ENCODE results near the gene PISD.

PISD gene

DNA sequence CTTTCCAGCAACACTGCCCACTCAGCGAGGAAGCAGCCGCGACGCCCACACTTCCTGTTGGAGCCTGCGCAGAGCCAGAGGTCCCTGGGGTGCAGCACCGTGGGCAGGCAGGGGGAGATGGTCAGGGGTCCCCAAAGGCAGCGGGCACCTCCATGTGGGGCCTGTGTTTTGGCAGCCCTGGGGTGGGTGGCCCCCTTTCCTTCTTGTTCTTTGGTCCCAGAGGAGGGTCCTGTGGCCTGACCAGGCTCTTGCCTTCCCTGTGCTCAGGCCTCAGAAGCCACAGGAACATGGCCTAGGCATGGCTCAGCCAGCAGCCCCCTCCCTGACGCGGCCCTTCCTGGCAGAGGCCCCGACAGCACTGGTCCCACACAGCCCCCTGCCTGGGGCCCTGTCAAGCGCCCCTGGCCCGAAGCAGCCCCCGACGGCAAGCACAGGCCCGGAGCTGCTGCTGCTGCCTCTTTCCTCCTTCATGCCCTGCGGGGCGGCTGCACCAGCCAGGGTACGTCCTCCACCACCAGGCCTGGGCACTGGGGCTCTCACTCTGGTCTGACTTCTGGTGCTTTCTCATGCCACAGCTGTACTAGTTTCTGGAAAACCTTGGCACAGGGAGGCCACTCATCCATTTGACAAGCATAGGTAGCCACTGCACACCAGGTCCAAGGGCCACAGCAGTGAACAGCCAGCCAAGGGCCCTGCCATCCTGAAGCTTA, 47.1 kb downstream of the PISD start:
- Histone ChIP-seq H3K36me3 (ENCODE audit: insufficient read depth, low read length) (peaks cover 8% of the 10 kb centered on the region), H3K9ac (ENCODE audit: low read depth, low read length) (no peak overlapping the region), H3K9me3 (ENCODE audit: control insufficient read depth, insufficient read depth, low read length) (no peaks in the 10 kb centered on the region), H3K4me1 (ENCODE audit: insufficient read depth, low read length) (no peaks in the 10 kb centered on the region)

- peaks cover 8% of the 10 kb centered on the region for H3K36me3 ChIP-seq (ENCODE audit: insufficient read depth, low read length)
These were observed 48.1 kb downstream of the PISD start for GRCh38 chr22:31613904-31614296.

DNA sequence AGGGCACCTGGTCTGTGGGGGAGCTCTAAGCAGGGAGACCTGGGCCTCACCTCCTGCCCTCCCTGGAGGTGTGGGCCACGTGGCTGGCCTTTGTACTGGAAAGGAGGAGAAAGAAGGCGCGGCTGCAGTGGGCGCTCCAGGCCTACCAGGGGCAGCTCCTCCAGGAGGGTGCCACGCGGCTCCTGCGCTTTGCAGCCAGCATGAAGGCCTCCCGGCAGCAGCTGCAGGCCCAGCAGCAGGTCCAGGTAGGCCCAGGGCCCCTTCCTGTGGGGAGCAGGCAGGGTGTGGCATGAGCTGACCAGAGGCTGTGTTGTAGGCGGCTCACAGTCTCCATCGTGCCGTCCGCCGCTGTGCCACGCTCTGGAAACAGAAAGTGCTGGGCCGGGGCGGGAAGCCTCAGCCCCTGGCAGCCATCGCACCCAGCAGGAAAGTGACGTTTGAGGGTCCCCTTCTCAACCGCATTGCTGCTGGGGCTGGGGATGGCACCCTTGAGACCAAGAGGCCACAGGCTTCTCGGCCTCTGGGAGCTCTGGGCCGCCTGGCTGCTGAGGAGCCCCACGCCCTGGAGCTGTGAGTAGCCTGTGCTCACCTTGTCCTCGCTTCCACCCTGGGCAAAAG, 48.6 kb downstream of the PISD start:
- H3K36me3 ChIP-seq (ENCODE audit: insufficient read depth, low read length) = peaks cover 8% of the 10 kb centered on the region; the same call in 1 of the 2 replicates
- no peaks in the 10 kb centered on the region for H3K4me1 ChIP-seq (ENCODE audit: insufficient read depth, low read length)
- H3K9ac ChIP-seq (ENCODE audit: low read depth, low read length) = no peak overlapping the region
- H3K9me3 ChIP-seq (ENCODE audit: control insufficient read depth, insufficient read depth, low read length) = no peaks in the 10 kb centered on the region

More at GRCh38 chr22:31613904-31614296, 48.1 kb downstream of the PISD start:
- no peaks in the 10 kb centered on the region for H3K9me3 ChIP-seq (ENCODE audit: control insufficient read depth, insufficient read depth, low read length)
- no peaks in the 10 kb centered on the region for H3K4me1 ChIP-seq (ENCODE audit: insufficient read depth, low read length)
- no peak overlapping the region for H3K9ac ChIP-seq (ENCODE audit: low read depth, low read length)

GRCh38 chr22:31612891-31613285, 49.1 kb downstream of the PISD start:
- Histone ChIP-seq H3K36me3 (ENCODE audit: insufficient read depth, low read length) (peaks cover 8% of the 10 kb centered on the region; the same call in 1 of the 2 replicates), H3K9ac (ENCODE audit: low read depth, low read length) (no peak overlapping the region), H3K9me3 (ENCODE audit: control insufficient read depth, insufficient read depth, low read length) (no peaks in the 10 kb centered on the region), H3K4me1 (ENCODE audit: insufficient read depth, low read length) (no peaks in the 10 kb centered on the region)

DNA sequence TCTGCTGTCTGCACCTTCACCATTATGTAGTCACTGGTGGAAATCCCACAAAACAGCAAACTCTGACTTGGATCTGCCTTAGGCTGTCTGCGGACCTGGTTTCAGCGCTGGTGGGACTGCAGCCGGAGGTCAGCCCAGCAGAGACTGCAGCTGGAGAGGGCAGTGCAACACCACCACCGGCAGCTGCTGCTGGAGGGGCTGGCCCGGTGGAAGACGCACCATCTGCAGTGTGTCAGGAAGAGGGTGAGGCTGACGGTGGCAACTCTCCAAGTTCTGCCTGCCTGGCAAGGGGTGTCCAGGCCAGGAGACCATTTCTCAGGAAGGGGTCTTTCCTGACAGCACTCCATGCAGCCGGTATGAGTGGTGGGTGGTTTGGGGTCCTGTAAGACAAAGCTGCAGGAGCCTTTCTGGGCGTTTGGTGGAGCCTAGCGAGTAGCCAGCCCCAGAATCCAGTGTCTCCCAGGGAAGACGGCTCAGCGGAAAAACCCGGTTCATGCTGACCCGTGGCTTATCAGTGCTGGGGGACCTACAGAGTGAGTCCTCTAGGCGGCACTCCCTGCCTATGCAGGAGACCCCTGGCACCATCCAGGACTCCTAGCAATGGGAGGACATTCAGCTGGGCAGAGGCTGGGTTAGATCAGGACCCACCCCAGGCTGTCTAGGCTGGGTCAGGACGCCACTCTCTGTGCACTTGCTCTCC, 50.8 kb downstream of the PISD start:
- Histone ChIP-seq H3K4me1 (ENCODE audit: insufficient read depth, low read length) (no peaks in the 10 kb centered on the region), H3K36me3 (ENCODE audit: insufficient read depth, low read length) (no peaks in the 10 kb centered on the region), H3K9me3 (ENCODE audit: control insufficient read depth, insufficient read depth, low read length) (no peaks in the 10 kb centered on the region), H3K9ac (ENCODE audit: low read depth, low read length) (no peak overlapping the region)

- no peaks in the 10 kb centered on the region for H3K36me3 ChIP-seq (ENCODE audit: insufficient read depth, low read length)
- no peak overlapping the region for H3K9ac ChIP-seq (ENCODE audit: low read depth, low read length)
- no peaks in the 10 kb centered on the region for H3K9me3 ChIP-seq (ENCODE audit: control insufficient read depth, insufficient read depth, low read length)
- H3K4me1 ChIP-seq (ENCODE audit: insufficient read depth, low read length) = no peaks in the 10 kb centered on the region
These were observed 51.4 kb downstream of the PISD start for GRCh38 chr22:31610611-31611010.

- Histone ChIP-seq H3K9me3 (ENCODE audit: control insufficient read depth, insufficient read depth, low read length) (no peaks in the 10 kb centered on the region), H3K4me1 (ENCODE audit: insufficient read depth, low read length) (no peaks in the 10 kb centered on the region), H3K36me3 (ENCODE audit: insufficient read depth, low read length) (no peaks in the 10 kb centered on the region), H3K9ac (ENCODE audit: low read depth, low read length) (no peak overlapping the region)
These were observed 52.3 kb downstream of the PISD start for GRCh38 chr22:31609716-31610115.

DNA sequence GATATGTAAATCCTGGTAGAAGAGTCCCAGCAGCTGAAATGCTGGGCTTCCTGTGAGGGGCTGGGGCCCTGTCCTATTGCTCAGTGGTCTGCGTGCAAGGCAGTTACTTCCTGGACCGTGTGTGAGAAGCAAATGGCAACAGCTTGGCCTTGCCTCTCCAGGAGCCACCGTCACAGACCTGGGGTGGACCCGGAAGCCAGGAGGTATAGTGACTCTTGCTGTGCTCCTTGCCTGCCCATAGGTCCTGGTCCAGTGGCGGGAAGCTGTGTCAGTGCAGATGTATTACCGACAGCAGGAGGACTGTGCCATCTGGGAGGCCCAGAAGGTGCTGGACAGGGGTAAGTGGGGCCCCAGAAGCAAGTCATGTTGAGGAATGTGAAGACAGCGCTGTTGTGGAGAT, 54.3 kb downstream of the PISD start:
- Histone ChIP-seq H3K9ac (ENCODE audit: low read depth, low read length) (no peak overlapping the region), H3K36me3 (ENCODE audit: insufficient read depth, low read length) (no peaks in the 10 kb centered on the region), H3K4me1 (ENCODE audit: insufficient read depth, low read length) (no peaks in the 10 kb centered on the region), H3K9me3 (ENCODE audit: control insufficient read depth, insufficient read depth, low read length) (no peaks in the 10 kb centered on the region)

DNA sequence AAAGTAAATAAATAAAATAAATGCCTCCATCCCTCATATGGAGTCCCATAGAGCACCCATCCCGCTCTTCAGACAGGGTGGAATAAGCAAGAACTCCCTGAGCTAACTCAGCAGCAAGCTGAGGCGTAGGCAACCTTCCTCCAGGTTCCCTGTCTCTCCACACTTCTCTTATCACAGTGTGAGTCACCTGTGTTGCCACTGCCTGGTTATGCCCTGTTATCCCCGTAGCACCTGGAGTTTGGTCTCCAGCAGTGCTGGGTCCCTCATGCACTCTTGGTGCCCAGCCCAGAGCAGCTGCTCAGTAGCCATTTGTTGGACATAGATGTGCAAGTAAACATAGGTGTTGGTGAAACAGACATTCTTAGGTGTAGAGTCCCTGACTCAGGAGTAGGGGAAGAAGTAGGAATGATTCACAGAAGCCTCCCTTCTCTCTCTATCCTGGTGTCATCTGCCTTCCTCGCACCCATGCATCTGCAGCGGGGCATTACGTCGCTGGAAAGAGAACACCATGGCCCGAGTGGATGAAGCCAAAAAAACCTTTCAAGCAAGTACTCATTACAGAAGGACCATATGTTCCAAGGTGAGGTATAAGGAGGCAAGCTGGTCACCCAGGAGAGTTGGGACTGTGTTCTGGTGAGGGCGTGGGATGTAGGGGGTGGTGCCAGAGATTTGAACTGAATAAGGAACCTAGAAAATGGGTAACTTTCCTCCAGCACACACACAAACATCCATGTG, 56.0 kb downstream of the PISD start:
- no peaks in the 10 kb centered on the region for H3K9me3 ChIP-seq (ENCODE audit: control insufficient read depth, insufficient read depth, low read length)
- no peak overlapping the region for H3K9ac ChIP-seq (ENCODE audit: low read depth, low read length)
- H3K36me3 ChIP-seq (ENCODE audit: insufficient read depth, low read length) = no peaks in the 10 kb centered on the region
- no peaks in the 10 kb centered on the region for H3K4me1 ChIP-seq (ENCODE audit: insufficient read depth, low read length)

GRCh38 chr22:31604746-31605705, 57.0 kb downstream of the PISD start:
- Histone ChIP-seq H3K9ac (ENCODE audit: low read depth, low read length) (no peak overlapping the region), H3K9me3 (ENCODE audit: control insufficient read depth, insufficient read depth, low read length) (no peaks in the 10 kb centered on the region), H3K36me3 (ENCODE audit: insufficient read depth, low read length) (no peaks in the 10 kb centered on the region), H3K4me1 (ENCODE audit: insufficient read depth, low read length) (no peaks in the 10 kb centered on the region)

DNA sequence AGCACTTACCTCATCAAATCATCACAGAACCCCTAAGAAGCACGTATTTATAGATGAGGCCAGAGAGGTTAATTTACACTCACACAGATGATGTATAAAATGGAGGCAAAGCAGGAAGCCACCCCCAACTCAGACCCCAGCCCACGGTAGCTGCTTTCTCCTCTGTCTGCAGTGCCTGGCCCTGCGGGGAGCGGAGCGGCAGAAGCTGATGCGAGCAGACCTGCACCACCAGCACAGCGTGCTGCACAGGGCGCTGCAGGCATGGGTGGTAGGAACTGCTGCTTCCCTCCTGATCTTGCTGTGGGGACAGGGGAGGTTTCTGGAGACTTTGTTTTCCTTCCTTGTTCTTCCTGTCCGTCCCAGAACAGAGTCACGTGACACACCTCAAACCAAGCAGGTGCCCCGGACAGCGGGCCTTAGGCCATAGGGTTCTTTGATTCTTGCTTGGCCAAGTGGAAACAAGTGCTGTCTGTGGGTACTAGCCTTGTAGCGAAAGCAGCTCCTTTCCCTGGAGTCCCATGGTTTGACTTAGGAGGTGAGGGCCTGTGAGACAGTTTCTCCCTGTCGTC, 57.8 kb downstream of the PISD start:
- no peak overlapping the region for H3K9ac ChIP-seq (ENCODE audit: low read depth, low read length)
- no peaks in the 10 kb centered on the region for H3K36me3 ChIP-seq (ENCODE audit: insufficient read depth, low read length)

GRCh38 chr22:31603574-31603973, 58.4 kb downstream of the PISD start:
- no peaks in the 10 kb centered on the region for H3K9me3 ChIP-seq (ENCODE audit: control insufficient read depth, insufficient read depth, low read length)
- H3K4me1 ChIP-seq (ENCODE audit: insufficient read depth, low read length) = no peaks in the 10 kb centered on the region
- no peaks in the 10 kb centered on the region for H3K36me3 ChIP-seq (ENCODE audit: insufficient read depth, low read length)
- H3K9ac ChIP-seq (ENCODE audit: low read depth, low read length) = no peak overlapping the region

More for the DNA sequence above, 57.8 kb downstream of the PISD start:
- Histone ChIP-seq H3K9me3 (ENCODE audit: control insufficient read depth, insufficient read depth, low read length) (no peaks in the 10 kb centered on the region), H3K4me1 (ENCODE audit: insufficient read depth, low read length) (no peaks in the 10 kb centered on the region)

DNA sequence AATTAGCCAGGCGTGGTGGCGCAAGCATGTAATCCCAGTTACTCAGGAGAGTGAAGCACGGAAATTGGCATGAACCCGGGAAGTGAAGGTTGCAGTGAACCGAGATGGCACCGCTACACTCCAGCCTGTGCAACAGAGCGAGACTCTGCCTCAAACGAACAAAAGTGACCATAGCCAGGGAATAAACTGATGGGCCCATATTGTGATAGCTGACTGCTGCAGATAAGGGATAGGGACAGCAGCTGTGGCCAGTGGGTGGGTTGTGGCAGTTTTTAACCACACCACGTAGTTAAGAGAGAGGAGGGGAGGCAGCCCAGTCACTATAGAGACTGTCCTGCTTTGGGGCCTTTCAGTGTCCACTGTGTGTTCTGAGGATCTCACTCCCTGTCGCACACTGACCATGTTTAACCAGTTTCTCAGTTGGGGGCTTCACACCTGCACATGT, 58.9 kb downstream of the PISD start:
- Histone ChIP-seq H3K9ac (ENCODE audit: low read depth, low read length) (no peak overlapping the region), H3K36me3 (ENCODE audit: insufficient read depth, low read length) (no peaks in the 10 kb centered on the region), H3K9me3 (ENCODE audit: control insufficient read depth, insufficient read depth, low read length) (no peaks in the 10 kb centered on the region), H3K4me1 (ENCODE audit: insufficient read depth, low read length) (no peaks in the 10 kb centered on the region)

Data from ES-I3 (cell line).